Measurements from ENCODE around the gene JMJD8.
"Not testable (repeated sequence)": the region's sequence is repeated elsewhere in the genome, so short reads cannot be mapped to it uniquely, and the experiment has no call there.

Gene JMJD8

GRCh38 chr16:715477-716199 lies 31.5 kb upstream of the JMJD8 start:
- Histone ChIP-seq H3K9me3 (ENCODE audit: control insufficient read depth, low read length) (no peaks in the 10 kb centered on the region), H3K4me1 (ENCODE audit: control insufficient read depth, insufficient read depth, low read length, poor library complexity, severe bottlenecking) (peaks cover 18% of the 10 kb centered on the region), H3K4me3 (ENCODE audit: insufficient read depth, low read depth, low read length, poor library complexity, severe bottlenecking) (peak overlapping the region; percentile 53), H3K27ac (ENCODE audit: insufficient read depth, low read length, poor library complexity, severe bottlenecking) (no peak overlapping the region), H3K27me3 (replicated peaks; ENCODE audit: control insufficient read depth, insufficient read depth, low read length, poor library complexity, severe bottlenecking) (peaks cover 10% of the 10 kb centered on the region), H3K36me3 (ENCODE audit: control insufficient read depth, insufficient read depth, low read length) (no peaks in the 10 kb centered on the region)
- DNase-seq: no peak

- H3K27me3 ChIP-seq (replicated peaks; ENCODE audit: control insufficient read depth, insufficient read depth, low read length, poor library complexity, severe bottlenecking): peaks cover 18% of the 10 kb centered on the region
- no peaks in the 10 kb centered on the region for H3K36me3 ChIP-seq (ENCODE audit: control insufficient read depth, insufficient read depth, low read length)
- peak; percentile 75 to 84 (median 77) for DNase-seq
- H3K4me3 ChIP-seq (ENCODE audit: insufficient read depth, low read depth, low read length, poor library complexity, severe bottlenecking): peak within 1 kb of the TSS; percentile 53
- peaks cover 11% of the 10 kb centered on the region for H3K4me1 ChIP-seq (ENCODE audit: control insufficient read depth, insufficient read depth, low read length, poor library complexity, severe bottlenecking)
- no peak within 1 kb of the TSS for H3K27ac ChIP-seq (ENCODE audit: insufficient read depth, low read length, poor library complexity, severe bottlenecking)
- H3K9me3 ChIP-seq (ENCODE audit: control insufficient read depth, low read length): no peaks in the 10 kb centered on the region
These were observed 30.7 kb upstream of the JMJD8 start, which contains the start of gene METRN for GRCh38 chr16:714558-715476. TSS of gene METRN (plus strand) at chr16:715118. CDS start at chr16:715290, 172 bp downstream.

- Histone ChIP-seq H3K27me3 (replicated peaks; ENCODE audit: control insufficient read depth, insufficient read depth, low read length, poor library complexity, severe bottlenecking) (peaks cover 25% of the 10 kb centered on the region), H3K4me3 (ENCODE audit: insufficient read depth, low read depth, low read length, poor library complexity, severe bottlenecking) (no peak overlapping the region), H3K9me3 (ENCODE audit: control insufficient read depth, low read length) (no peaks in the 10 kb centered on the region), H3K27ac (ENCODE audit: insufficient read depth, low read length, poor library complexity, severe bottlenecking) (no peak overlapping the region), H3K4me1 (ENCODE audit: control insufficient read depth, insufficient read depth, low read length, poor library complexity, severe bottlenecking) (peaks cover 11% of the 10 kb centered on the region), H3K36me3 (ENCODE audit: control insufficient read depth, insufficient read depth, low read length) (no peaks in the 10 kb centered on the region)
- no peak for DNase-seq
These were observed 29.9 kb upstream of the JMJD8 start for GRCh38 chr16:714079-714478.

GRCh38 chr16:712740-713250 lies 28.7 kb upstream of the JMJD8 start:
- H3K9me3 ChIP-seq (ENCODE audit: control insufficient read depth, low read length); H3K4me3 ChIP-seq (ENCODE audit: insufficient read depth, low read depth, low read length, poor library complexity, severe bottlenecking); H3K27ac ChIP-seq (ENCODE audit: insufficient read depth, low read length, poor library complexity, severe bottlenecking); H3K36me3 ChIP-seq (ENCODE audit: control insufficient read depth, insufficient read depth, low read length); DNase-seq: not testable (repeated sequence)
- peaks cover 11% of the 10 kb centered on the region for H3K4me1 ChIP-seq (ENCODE audit: control insufficient read depth, insufficient read depth, low read length, poor library complexity, severe bottlenecking)
- peaks cover 30% of the 10 kb centered on the region for H3K27me3 ChIP-seq (replicated peaks; ENCODE audit: control insufficient read depth, insufficient read depth, low read length, poor library complexity, severe bottlenecking)

GRCh38 chr16:711548-712320 lies 27.6 kb upstream of the JMJD8 start:
- H3K4me3 ChIP-seq (ENCODE audit: insufficient read depth, low read depth, low read length, poor library complexity, severe bottlenecking): no peak overlapping the region
- H3K27ac ChIP-seq (ENCODE audit: insufficient read depth, low read length, poor library complexity, severe bottlenecking): no peak overlapping the region
- H3K9me3 ChIP-seq (ENCODE audit: control insufficient read depth, low read length): no peaks in the 10 kb centered on the region
- no peaks in the 10 kb centered on the region for H3K36me3 ChIP-seq (ENCODE audit: control insufficient read depth, insufficient read depth, low read length)
- DNase-seq: peak; percentile 58 to 68 (median 67)
- peaks cover 35% of the 10 kb centered on the region for H3K27me3 ChIP-seq (replicated peaks; ENCODE audit: control insufficient read depth, insufficient read depth, low read length, poor library complexity, severe bottlenecking)
- H3K4me1 ChIP-seq (ENCODE audit: control insufficient read depth, insufficient read depth, low read length, poor library complexity, severe bottlenecking): peaks cover 11% of the 10 kb centered on the region

GRCh38 chr16:711084-711483 lies 26.9 kb upstream of the JMJD8 start:
- no peak for DNase-seq
- H3K27ac ChIP-seq (ENCODE audit: insufficient read depth, low read length, poor library complexity, severe bottlenecking): no peak overlapping the region
- no peaks in the 10 kb centered on the region for H3K9me3 ChIP-seq (ENCODE audit: control insufficient read depth, low read length)
- no peaks in the 10 kb centered on the region for H3K36me3 ChIP-seq (ENCODE audit: control insufficient read depth, insufficient read depth, low read length)
- peaks cover 42% of the 10 kb centered on the region for H3K27me3 ChIP-seq (replicated peaks; ENCODE audit: control insufficient read depth, insufficient read depth, low read length, poor library complexity, severe bottlenecking)
- H3K4me3 ChIP-seq (ENCODE audit: insufficient read depth, low read depth, low read length, poor library complexity, severe bottlenecking): no peak overlapping the region
- H3K4me1 ChIP-seq (ENCODE audit: control insufficient read depth, insufficient read depth, low read length, poor library complexity, severe bottlenecking): peaks cover 17% of the 10 kb centered on the region

GRCh38 chr16:710500-711075 lies 26.5 kb upstream of the JMJD8 start:
- Histone ChIP-seq H3K27me3 (replicated peaks; ENCODE audit: control insufficient read depth, insufficient read depth, low read length, poor library complexity, severe bottlenecking) (peaks cover 43% of the 10 kb centered on the region), H3K27ac (ENCODE audit: insufficient read depth, low read length, poor library complexity, severe bottlenecking) (no peak overlapping the region)

GRCh38 chr16:709566-710499 lies 25.7 kb upstream of the JMJD8 start:
- no peaks in the 10 kb centered on the region for H3K9me3 ChIP-seq (ENCODE audit: control insufficient read depth, low read length)
- no peak overlapping the region for H3K4me3 ChIP-seq (ENCODE audit: insufficient read depth, low read depth, low read length, poor library complexity, severe bottlenecking)
- H3K4me1 ChIP-seq (ENCODE audit: control insufficient read depth, insufficient read depth, low read length, poor library complexity, severe bottlenecking): peaks cover 15% of the 10 kb centered on the region
- no peak overlapping the region for H3K27ac ChIP-seq (ENCODE audit: insufficient read depth, low read length, poor library complexity, severe bottlenecking)
- no peaks in the 10 kb centered on the region for H3K36me3 ChIP-seq (ENCODE audit: control insufficient read depth, insufficient read depth, low read length)
- peaks cover 46% of the 10 kb centered on the region for H3K27me3 ChIP-seq (replicated peaks; ENCODE audit: control insufficient read depth, insufficient read depth, low read length, poor library complexity, severe bottlenecking)
- no peak for DNase-seq

More at GRCh38 chr16:710500-711075, 26.5 kb upstream of the JMJD8 start:
- H3K36me3 ChIP-seq (ENCODE audit: control insufficient read depth, insufficient read depth, low read length): no peaks in the 10 kb centered on the region
- H3K4me1 ChIP-seq (ENCODE audit: control insufficient read depth, insufficient read depth, low read length, poor library complexity, severe bottlenecking): peaks cover 14% of the 10 kb centered on the region
- no peak overlapping the region for H3K4me3 ChIP-seq (ENCODE audit: insufficient read depth, low read depth, low read length, poor library complexity, severe bottlenecking)
- no peaks in the 10 kb centered on the region for H3K9me3 ChIP-seq (ENCODE audit: control insufficient read depth, low read length)
- DNase-seq: no peak
